NB4 (cell line): ENCODE measurements around the gene CNNM2.

Experiments used
- CTCF ChIP-seq: IDR thresholded peaks from one replicate; pipeline ENCODE4 v1.5.1; 2012; ENCODE audit warnings: low read depth, low read length
- MYC ChIP-seq: IDR thresholded peaks from 2 replicates; pipeline ENCODE4 v1.6.1; 2011; ENCODE audit warnings: low read depth, low read length
- POLR2A ChIP-seq: IDR thresholded peaks from 2 replicates; pipeline ENCODE4 v1.6.1; 2011; ENCODE audit warnings: mild to moderate bottlenecking; ENCODE audit not compliant: insufficient read length; ENCODE audit errors: extremely low read depth

- TF ChIP-seq CTCF (no peak), MYC (no peak), POLR2A (no peak)
These were observed 64.2 kb downstream of the CNNM2 start for GRCh38 chr10:102982296-102982695.
